Stimulated activated CD4-positive, alpha-beta T cell treated with anti-CD3 and anti-CD28 coated beads, TNF-alpha, amount 100 ng/mL, for 4 hours (primary cell): Measurements from ENCODE around the gene RIC3.

Experiments
- DNase-seq, 3 experiments: peaks; one replicate each; pipeline ENCODE4 v3.0.0-alpha.2; 2020; ENCODE audit warnings: low read depth in 3 of 3

RIC3 gene

DNA sequence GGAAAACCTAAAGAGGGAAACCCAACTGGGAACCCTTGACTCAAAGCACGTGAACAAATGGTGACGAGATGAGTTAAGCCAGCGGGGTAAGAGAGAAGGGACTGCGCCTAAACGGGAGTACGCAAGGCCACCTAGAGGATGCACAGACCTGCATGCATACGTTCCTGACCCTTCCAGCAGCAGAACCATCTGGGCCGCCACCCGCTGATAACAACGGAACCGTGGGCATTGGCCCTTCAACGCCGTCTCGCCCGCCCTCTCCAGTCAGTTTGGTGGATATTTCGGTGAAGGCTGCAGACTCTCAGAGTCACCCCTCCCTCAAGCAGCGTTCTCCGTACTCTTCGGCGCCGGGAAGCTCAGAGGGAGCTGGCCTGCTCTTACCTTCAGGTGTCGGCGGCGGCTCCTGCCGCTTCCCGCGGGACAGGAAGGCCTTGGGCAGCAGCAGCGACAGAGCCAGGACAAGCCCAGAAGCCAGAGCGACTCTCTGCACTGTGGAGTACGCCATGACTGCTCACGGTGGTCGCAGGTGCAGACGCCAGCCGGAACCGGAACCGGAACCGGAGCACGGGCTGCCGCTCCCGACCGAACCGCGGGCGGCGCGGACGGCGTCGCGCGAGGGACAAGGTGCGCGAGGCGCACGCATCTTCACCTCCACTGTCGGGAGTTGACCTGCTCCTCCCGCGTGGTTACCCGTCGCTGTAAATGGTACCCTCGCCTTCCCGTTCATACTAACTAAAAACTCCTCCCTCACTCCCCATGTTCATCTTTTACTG is at the start of gene RIC3:
Gene RIC3 (minus strand): TSS at position 541 of the 773 bp plus-strand sequence. CDS start 36 bp downstream, at position 505.
- peak; percentile 6 to 42 (median 36) for DNase-seq

DNA sequence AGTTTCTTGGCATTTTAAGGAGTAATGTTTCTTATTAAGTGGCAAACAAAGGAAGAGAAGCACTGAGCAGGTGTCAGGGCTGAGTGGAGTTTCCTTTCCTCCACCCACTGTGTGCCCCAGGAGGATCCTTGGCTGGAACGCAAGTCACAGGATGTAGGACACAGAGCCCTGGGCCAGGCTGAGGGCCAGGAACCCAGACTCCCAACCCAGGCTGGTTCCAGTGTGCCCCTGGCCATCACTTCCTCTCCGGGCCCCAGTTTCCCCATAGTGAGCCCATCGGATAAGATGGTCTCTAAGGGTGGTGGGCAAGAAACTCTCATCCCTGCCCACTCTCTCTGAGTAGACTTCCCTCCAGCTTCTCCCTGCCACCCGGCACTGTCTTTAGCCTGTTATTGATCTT is 49.6 kb upstream of the RIC3 start:
- DNase-seq: no peak

GRCh38 chr11:8217926-8218325 is 49.1 kb upstream of the RIC3 start:
- no peak for DNase-seq

- no peak for DNase-seq
Observed at GRCh38 chr11:8217136-8217535, 48.3 kb upstream of the RIC3 start.

- no peak for DNase-seq
Observed at GRCh38 chr11:8213376-8213775, 44.6 kb upstream of the RIC3 start.

DNA sequence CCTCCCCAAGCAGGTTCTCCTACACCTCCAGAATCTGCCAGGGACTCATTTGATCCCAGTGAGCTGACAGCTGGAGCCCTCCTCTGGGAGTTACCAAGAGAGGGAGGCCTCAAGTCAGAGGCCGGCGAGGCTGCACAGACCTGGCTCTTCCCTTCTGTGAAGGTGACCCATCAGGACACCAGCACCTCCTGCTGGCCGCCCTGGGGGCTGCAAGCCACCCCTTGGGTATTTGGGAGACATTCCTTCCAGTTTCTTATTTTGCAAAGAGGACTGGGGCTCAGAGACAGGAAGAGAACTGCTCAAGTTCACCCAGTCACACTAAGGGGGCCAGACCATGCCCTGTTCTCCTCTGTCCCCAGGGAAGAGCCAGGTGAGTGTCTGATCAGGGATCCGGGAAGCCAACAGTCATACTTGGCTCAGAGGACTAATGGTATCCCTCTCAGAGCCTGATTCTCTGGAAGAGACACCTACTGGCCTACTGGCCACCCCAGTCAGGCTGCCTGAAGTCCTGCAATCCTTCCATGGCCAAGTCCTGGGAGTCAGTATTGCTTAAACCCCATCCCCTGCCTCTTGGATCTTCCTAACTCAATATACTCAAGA is 40.5 kb upstream of the RIC3 start:
- no peak for DNase-seq

GRCh38 chr11:8207080-8208000 is 38.5 kb upstream of the RIC3 start:
- DNase-seq: no peak

DNA sequence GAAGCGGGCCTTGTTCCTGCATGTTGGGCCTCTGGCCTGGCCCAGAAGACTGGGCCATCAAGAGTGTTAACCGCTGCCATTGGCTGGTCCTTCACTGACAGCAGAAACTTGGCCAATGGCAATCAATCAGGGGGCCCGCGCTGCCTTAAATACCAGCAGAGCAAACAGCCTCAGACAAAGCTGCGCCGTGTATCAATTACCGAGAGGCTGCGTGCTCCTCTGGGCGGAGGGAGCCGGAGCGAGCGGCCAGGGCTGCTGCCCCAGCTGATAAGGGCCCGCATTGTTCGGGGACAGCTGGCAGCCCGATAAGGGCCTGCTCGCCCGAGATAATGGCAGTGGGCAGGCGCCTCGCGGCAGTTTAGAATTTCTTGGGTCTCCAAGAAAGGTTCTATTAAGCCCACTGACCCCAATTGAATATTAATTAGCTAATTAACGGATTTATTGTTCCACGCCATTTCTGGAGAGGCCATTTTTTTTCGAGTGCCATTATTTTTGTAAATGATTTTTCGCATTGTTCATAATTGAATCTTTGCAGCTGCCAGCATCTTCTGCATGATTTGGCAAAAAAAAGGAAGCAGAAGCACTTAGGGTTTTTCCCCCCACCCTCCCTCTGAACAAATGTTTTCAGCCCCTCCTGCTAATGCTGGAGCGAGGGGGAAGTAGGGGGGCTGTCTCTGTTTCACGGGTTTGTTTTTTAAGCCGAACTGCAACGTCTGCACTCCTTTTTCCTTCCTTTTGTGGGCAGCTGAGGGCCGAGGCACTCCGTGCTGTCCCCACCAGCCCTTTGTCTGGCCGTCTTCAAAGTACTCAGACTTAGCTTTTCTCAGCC is 37.6 kb upstream of the RIC3 start:
- DNase-seq: no peak

DNA sequence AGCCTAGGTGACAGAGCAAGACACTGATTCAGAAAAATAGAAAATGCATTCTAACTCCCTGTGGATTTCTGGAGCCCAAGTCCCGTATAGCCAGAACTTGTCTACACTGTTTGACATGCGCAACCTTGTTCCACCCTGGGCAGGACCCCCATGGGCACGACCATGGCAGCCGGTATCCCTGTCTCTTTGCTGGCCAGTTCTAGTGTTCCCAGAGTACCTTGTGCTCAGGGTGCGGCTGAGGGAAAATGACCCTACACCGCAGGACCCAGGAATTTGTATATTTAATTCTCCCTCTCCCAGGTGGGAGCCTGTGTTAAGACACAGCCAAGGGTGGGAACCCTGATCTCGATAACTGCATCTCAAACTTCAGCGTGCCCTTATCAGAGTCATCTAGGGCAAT is 36.7 kb upstream of the RIC3 start:
- no peak for DNase-seq

DNA sequence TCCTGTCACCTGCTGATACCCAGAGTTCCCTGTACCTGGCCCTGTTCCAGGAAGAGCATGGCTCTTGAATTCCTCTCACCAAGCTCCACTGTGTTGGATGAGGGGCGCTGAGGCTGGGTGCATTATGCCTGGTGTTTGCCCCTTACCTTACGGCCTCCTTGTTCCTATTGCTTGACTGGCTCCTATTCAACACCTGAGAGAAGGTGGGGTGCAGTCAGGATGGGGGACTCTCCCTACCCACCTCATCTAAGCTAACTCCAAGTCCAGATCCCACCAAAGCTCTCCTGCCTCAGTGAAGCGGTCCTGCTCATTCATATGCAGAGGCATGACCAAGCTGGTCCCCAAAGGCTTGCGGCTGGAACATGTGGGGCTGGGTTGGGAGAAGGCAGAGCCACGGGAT is 35.8 kb upstream of the RIC3 start:
- DNase-seq: no peak

GRCh38 chr11:8204025-8204424 is 35.2 kb upstream of the RIC3 start:
- DNase-seq: no peak

GRCh38 chr11:8203414-8203715 is 34.5 kb upstream of the RIC3 start:
- no peak for DNase-seq

DNA sequence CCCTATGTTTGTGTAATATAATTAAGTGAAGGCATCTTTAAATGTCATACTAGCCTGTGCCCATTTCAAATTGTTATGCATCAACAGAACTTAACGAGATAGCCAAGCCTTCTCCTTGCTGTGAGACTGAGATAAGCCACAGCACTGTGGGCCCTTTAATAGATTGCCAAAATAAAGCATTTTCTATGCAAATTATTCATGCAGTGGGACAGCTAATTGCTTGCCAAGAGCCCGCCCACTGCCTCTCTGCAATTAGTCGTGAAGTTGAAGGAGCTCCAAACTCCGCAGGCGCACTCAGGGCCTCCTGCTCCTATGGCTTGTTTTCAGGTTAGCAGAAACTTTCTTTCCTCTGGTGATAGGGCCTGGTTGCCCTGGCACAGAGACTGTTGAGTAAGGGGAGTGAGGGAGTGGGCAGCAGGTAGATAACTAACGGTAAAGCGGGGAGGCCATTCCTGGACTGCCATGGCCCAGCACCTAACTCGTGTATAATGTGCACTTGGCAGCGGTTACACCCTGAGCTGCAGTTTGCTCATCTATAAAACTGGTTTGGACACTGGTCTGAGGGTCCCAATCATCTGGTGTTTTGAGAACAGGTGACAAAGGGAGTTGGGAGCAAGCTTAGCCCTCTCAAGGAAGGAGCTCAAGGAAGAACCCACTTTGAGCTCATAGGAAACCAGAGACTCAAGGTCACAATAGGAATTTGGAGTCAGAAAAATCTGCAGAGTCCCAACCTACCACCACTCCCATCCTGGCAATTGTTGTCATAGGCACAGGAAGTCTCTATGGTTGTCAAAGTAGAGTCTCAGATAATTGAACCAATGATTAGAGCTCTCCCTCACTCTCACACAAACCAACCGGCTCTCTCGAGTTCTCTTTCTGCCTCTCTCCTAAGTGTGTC is 33.9 kb upstream of the RIC3 start:
- DNase-seq: no peak

- DNase-seq: no peak
Observed at GRCh38 chr11:8201644-8202365, 33.0 kb upstream of the RIC3 start.

DNA sequence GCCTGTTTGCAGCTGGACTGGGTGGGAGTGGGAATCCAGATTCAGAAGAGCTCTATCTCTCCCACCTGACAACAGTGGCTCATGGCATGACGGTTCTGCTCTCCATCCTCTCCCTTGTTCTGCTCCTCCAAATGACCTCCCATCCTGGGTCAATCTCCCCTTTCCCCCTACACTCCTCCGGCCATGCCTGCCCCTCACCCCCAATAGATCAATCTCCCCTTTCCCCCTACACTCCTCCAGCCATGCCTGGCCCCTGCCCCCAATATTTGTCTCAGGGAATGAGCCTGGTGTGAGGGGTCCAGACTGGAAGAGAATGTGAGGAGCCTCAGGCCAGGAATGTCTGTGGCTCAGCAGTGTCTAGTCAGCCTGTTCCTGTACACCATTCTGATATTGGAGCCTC is 30.9 kb upstream of the RIC3 start:
- no peak for DNase-seq

GRCh38 chr11:8196749-8197148 is 27.9 kb upstream of the RIC3 start:
- DNase-seq: no peak

DNA sequence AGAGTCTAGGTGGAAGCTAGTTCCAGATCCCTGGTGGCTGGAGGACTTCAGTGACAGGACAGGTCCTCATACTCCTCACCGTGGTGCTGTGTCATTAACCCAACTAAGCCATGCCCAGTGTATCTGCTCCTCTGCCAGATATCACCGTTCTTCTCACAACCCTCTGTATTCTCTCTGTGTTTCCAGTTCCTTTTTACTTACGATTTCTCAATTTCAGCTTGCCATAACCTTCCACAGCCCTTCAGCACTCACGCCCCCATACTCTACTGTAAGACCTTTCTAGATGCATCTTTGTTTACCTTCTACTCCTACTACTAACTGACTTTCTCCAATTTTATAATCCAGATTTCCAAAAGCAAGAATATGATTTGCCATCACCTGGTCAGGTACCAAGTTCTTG is 26.1 kb upstream of the RIC3 start:
- DNase-seq: no peak

DNA sequence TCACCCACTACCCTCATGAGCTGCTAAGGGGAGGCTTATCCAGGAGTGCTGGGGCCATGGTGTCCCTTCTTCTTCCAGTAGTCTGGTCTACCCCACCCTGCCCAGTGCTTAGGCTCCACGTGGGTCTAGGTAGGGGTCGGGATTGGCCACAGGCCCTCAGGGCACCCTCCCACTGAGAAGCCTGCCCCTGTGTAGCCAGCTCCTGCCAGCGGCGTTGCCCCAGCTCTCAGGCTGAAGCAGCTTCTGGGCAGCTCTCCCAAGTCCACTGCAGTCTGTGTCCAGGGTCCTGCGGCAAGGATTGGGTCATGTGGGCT is 24.0 kb upstream of the RIC3 start:
- no peak for DNase-seq

GRCh38 chr11:8192016-8192895 is 23.4 kb upstream of the RIC3 start:
- DNase-seq: peak; percentile 3 to 7 (median 4)
